GM12878 (cell line): ENCODE measurements around the gene RHCE. TPM values are rescaled to one million over a fixed set of nuclear protein-coding genes. Genes with fewer than 3 reads are reported as not detected.
A peak's percentile ranks its signal among the peaks of the same experiment; 100 is the strongest.

Source experiments
- ATF2 ChIP-seq: IDR thresholded peaks from 2 replicates; pipeline ENCODE4 v1.6.1; 2012; ENCODE audit warnings: low read length, inconsistent platforms
- BACH1 ChIP-seq: fragments of 450-650 bp; IDR thresholded peaks from 2 replicates; pipeline ENCODE4 v1.6.1; 2017; ENCODE audit warnings: mild to moderate bottlenecking, borderline replicate concordance
- BMI1 ChIP-seq: fragments of 450-650 bp; IDR thresholded peaks from 2 replicates; pipeline ENCODE4 v1.6.1; 2016; ENCODE audit warnings: mild to moderate bottlenecking, moderate library complexity, borderline replicate concordance
- E2F8 ChIP-seq: fragments of 450-650 bp; IDR thresholded peaks from 2 replicates; pipeline ENCODE4 v1.6.1; 2018; ENCODE audit warnings: mild to moderate bottlenecking, low read depth, moderate library complexity; ENCODE audit not compliant: partially characterized antibody
- FOXM1 ChIP-seq: IDR thresholded peaks from 2 replicates; pipeline ENCODE4 v1.6.1; 2012; ENCODE audit warnings: low read depth, mild to moderate bottlenecking, inconsistent platforms, low read length, moderate library complexity
- IKZF2 ChIP-seq, 2 experiments: fragments of 450-650 bp; IDR thresholded peaks; 2 replicates each; pipeline ENCODE4 v1.6.1; 2017; ENCODE audit warnings: mild to moderate bottlenecking in 2 of 2, moderate library complexity in 2 of 2
- IRF3 ChIP-seq: fragments of 450-650 bp; IDR thresholded peaks from 2 replicates; pipeline ENCODE4 v1.6.1; 2014; ENCODE audit warnings: mild to moderate bottlenecking
- PAX8 ChIP-seq: fragments of 450-650 bp; IDR thresholded peaks from 2 replicates; pipeline ENCODE4 v1.6.1; 2017; ENCODE audit warnings: mild to moderate bottlenecking, moderate library complexity
- POLR2AphosphoS2 ChIP-seq: IDR thresholded peaks from 2 replicates; pipeline ENCODE4 v1.6.1; 2011; ENCODE audit warnings: low read depth, mild to moderate bottlenecking, low read length, improper control_type of control experiment, moderate library complexity
- POLR2AphosphoS5 ChIP-seq: IDR thresholded peaks from 2 replicates; pipeline ENCODE4 v1.6.1; 2011; ENCODE audit warnings: mild to moderate bottlenecking, low read length, inconsistent platforms
- POU2F2 ChIP-seq: IDR thresholded peaks from 3 replicates; pipeline ENCODE4 v1.6.1; 2011; ENCODE audit warnings: low read depth, mild to moderate bottlenecking, low read length, borderline replicate concordance
- RBBP5 ChIP-seq: fragments of 200-600 bp; sonication (generic); conservative IDR thresholded peaks from 2 replicates; pipeline ENCODE4 v1.6.1; 2016
- RELA ChIP-seq: fragments of 450-650 bp; IDR thresholded peaks from 2 replicates; pipeline ENCODE4 v1.8.0; 2014; ENCODE audit warnings: borderline replicate concordance; ENCODE audit not compliant: partially characterized antibody
- SMARCA5 ChIP-seq: fragments of 450-650 bp; IDR thresholded peaks from 2 replicates; pipeline ENCODE4 v1.6.1; 2017; ENCODE audit warnings: mild to moderate bottlenecking
- SREBF1 ChIP-seq: IDR thresholded peaks from 2 replicates; pipeline ENCODE4 v1.6.1; 2012; ENCODE audit warnings: mild to moderate bottlenecking, low read length
- SUZ12 ChIP-seq: fragments of 200-600 bp; sonication (generic); IDR thresholded peaks from one replicate; pipeline ENCODE4 v1.6.1; 2018; ENCODE audit warnings: antibody characterized with exemption, mild to moderate bottlenecking; ENCODE audit not compliant: unreplicated experiment
- YY1 ChIP-seq: IDR thresholded peaks from 2 replicates; pipeline ENCODE4 v1.6.1; 2011; ENCODE audit warnings: low read depth, mild to moderate bottlenecking, low read length
- ZNF592 ChIP-seq: fragments of 450-650 bp; IDR thresholded peaks from 2 replicates; pipeline ENCODE4 v1.6.1; 2017; ENCODE audit warnings: mild to moderate bottlenecking, moderate library complexity
- polyA plus RNA-seq, 11 experiments: library from polyadenylated mRNA; depleted of rRNA in 4 of 11; unstranded in 6 of 11; stranded (reverse) in 5 of 11; fragments of >200 nt; fragmentation: Nextera tagmentation in 4 of 11; fragmentation: Illumina TruSeq in 1 of 11; extraction: Ambion mirVana in 4 of 11; extraction: Trizol in 1 of 11; gene quantifications; 1 replicate in 1 of 11; 2 replicates in 10 of 11; pipeline versions ENCODE4 v1.2.1 to v1.2.3, GENCODE V29; 2011 to 2016; ENCODE audit warnings: inconsistent platforms in 2 of 11, missing spikeins in 2 of 11, low read depth in 1 of 11
- total RNA-seq, 4 experiments: library from RNA; depleted of rRNA in 3 of 4; stranded (reverse); fragments of >200 nt in 3 of 4; fragmentation: Illumina TruSeq in 1 of 4; extraction: Trizol in 1 of 4; gene quantifications; 2 replicates each; pipeline versions ENCODE4 v1.2.1 to v1.2.3, GENCODE V29; 2013 to 2021
- TF ChIP-seq, protein P1 (sequence below): fragments of 450-650 bp; IDR thresholded peaks from 2 replicates; pipeline ENCODE4 v1.6.1; 2016; ENCODE audit warnings: mild to moderate bottlenecking

Gene RHCE
- total and polyA plus RNA-seq, 10 of the 15 experiments (the other 5 are each of a cell fraction or from before 2014, with no cell fraction given) = 0.06 to 0.41 (median 0.22) TPM; not detected in 2

DNA sequence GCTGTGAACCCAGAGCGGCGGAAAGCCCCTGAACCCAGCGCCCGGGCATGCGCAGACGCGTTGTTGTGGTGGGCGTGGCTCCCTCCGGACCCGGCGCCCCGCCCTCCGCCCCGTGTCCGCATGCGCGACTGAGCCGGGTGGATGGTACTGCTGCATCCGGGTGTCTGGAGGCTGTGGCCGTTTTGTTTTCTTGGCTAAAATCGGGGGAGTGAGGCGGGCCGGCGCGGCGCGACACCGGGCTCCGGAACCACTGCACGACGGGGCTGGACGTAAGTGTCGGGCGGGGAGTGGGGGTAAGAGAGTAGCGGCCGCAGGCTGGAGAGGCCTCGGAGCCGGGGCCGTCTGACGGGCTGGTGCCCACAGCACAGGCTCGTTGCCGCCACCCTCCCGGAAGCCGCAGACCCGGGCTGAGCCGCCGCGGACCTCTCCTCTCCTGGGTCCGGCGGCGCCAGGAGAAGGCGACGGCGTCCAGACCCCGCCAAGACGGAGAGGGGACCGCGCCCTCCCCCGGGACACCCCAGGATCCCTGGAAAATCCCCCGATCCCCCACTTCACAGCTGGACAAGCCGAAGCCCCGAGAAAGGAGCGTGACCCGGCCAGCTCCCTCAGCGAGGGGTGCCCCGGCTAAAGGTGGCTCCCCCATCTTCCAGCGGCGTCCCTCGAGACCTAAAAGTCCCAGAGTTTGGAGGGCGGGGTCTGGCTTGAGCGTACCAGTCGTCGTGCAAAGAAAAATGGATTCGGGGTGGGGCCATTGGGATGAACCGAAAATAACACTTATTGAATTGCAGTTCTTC is 82.2 kb downstream of the RHCE start, which contains the start of gene TMEM50A (continued):
- no peak for TF ChIP-seq ZNF592
- peak; percentile 72; the same call in 1 of the 2 replicates for TF ChIP-seq BACH1
- no peak for TF ChIP-seq YY1
- no peak for TF ChIP-seq ATF2
- TF ChIP-seq, protein P1, sequence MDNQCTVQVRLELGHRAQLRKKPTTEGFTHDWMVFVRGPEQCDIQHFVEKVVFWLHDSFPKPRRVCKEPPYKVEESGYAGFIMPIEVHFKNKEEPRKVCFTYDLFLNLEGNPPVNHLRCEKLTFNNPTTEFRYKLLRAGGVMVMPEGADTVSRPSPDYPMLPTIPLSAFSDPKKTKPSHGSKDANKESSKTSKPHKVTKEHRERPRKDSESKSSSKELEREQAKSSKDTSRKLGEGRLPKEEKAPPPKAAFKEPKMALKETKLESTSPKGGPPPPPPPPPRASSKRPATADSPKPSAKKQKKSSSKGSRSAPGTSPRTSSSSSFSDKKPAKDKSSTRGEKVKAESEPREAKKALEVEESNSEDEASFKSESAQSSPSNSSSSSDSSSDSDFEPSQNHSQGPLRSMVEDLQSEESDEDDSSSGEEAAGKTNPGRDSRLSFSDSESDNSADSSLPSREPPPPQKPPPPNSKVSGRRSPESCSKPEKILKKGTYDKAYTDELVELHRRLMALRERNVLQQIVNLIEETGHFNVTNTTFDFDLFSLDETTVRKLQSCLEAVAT = peak; percentile 48; the same call in 1 of the 2 replicates
- no peak for TF ChIP-seq IRF3
- TF ChIP-seq POU2F2 = 0 out of 3 replicates have a peak, but pooled peaks have one; percentile 4
- 0 out of 2 replicates have a peak, but pooled peaks have one; percentile 42 for TF ChIP-seq RBBP5
- no peak for TF ChIP-seq E2F8
- no peak for TF ChIP-seq PAX8
- 0 out of 2 replicates have a peak, but pooled peaks have one; percentile 52 for TF ChIP-seq SMARCA5
- no peak for TF ChIP-seq SREBF1
- TF ChIP-seq FOXM1 = no peak
- peak; percentile 14 for TF ChIP-seq RELA
- TF ChIP-seq BMI1 = no peak
- TF ChIP-seq POLR2AphosphoS5 = peak; percentile 69
- TF ChIP-seq SUZ12 = no peak
- TF ChIP-seq POLR2AphosphoS2 = no peak
- TF ChIP-seq IKZF2 (IDR thresholded peaks at IDR 0.05) = peak; percentile 76 to 83
